ENCODE data around the gene PI16. TPM values are rescaled to one million over a fixed set of nuclear protein-coding genes. Genes with fewer than 3 reads are reported as not detected.
A peak's percentile ranks its signal among the peaks of the same experiment; 100 is the strongest.

PI16 gene
- total and polyA plus RNA-seq, 4 donors: 0.12 to 0.25 (median 0.24) TPM; not detected in 1

DNA sequence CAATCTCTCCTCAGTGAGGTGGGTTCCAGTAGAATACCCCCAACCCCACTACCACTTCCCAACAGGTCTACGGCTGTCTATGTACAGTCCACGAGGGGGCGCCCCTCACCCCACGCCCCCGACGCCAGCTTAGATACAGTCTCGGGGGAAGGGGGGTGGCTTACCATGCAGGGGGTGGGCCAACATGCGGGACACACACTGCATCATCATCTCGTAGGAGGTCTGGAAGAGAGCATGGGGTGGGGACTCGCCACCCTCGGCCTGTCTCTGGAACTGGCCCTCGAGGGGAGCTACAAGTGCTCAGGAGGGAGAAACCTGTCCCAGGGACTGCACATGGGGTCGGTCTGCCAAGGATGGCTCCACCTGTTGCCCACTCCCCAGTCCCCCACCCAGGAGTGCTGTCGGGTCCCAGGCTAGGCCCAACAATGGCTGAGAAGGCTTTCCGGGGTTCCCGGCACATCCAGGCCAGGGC lies 23.0 kb downstream of the PI16 start:
- Histone ChIP-seq H3K9ac (ENCODE audit: low read depth in 1 of 2, low read length in 2 of 2) (no peak overlapping the region), H3K36me3 (ENCODE audit: control insufficient read depth in 4 of 4, insufficient read depth in 3 of 4, low read depth in 1 of 4, low read length in 3 of 4) (peaks cover 20 to 61% (median 50%) of the 10 kb centered on the region in 4 donors), H3K9me3 (ENCODE audit: control insufficient read depth in 4 of 4, low read length in 3 of 4) (no peaks in the 10 kb centered on the region), H3K4me3 (ENCODE audit: low read depth in 1 of 3, low read length in 3 of 3) (no peak overlapping the region), H3K4me1 (ENCODE audit: control insufficient read depth in 4 of 4, insufficient read depth in 4 of 4, low read length in 3 of 4) (peaks cover 0 to 5% (median 0%) of the 10 kb centered on the region in 4 donors), H3K27me3 (ENCODE audit: control insufficient read depth in 4 of 4, insufficient read depth in 4 of 4, low read length in 3 of 4) (no peaks in the 10 kb centered on the region), H3K27ac (ENCODE audit: low read depth in 1 of 2, low read length in 2 of 2) (no peak overlapping the region)
- TF ChIP-seq, protein P1, sequence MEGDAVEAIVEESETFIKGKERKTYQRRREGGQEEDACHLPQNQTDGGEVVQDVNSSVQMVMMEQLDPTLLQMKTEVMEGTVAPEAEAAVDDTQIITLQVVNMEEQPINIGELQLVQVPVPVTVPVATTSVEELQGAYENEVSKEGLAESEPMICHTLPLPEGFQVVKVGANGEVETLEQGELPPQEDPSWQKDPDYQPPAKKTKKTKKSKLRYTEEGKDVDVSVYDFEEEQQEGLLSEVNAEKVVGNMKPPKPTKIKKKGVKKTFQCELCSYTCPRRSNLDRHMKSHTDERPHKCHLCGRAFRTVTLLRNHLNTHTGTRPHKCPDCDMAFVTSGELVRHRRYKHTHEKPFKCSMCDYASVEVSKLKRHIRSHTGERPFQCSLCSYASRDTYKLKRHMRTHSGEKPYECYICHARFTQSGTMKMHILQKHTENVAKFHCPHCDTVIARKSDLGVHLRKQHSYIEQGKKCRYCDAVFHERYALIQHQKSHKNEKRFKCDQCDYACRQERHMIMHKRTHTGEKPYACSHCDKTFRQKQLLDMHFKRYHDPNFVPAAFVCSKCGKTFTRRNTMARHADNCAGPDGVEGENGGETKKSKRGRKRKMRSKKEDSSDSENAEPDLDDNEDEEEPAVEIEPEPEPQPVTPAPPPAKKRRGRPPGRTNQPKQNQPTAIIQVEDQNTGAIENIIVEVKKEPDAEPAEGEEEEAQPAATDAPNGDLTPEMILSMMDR (IDR thresholded peaks at IDR 0.05; ENCODE audit: low read depth, low read length, missing input control): peak; percentile 20
- TF ChIP-seq RAD21 (IDR thresholded peaks at IDR 0.05): no peak
- TF ChIP-seq, protein P2, sequence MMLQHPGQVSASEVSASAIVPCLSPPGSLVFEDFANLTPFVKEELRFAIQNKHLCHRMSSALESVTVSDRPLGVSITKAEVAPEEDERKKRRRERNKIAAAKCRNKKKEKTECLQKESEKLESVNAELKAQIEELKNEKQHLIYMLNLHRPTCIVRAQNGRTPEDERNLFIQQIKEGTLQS (IDR thresholded peaks at IDR 0.05): no peak
- WGBS: 86% methylated on average over 16 of the region's 16 CpGs
- no peak for DNase-seq (ENCODE audit: low spot score)

DNA sequence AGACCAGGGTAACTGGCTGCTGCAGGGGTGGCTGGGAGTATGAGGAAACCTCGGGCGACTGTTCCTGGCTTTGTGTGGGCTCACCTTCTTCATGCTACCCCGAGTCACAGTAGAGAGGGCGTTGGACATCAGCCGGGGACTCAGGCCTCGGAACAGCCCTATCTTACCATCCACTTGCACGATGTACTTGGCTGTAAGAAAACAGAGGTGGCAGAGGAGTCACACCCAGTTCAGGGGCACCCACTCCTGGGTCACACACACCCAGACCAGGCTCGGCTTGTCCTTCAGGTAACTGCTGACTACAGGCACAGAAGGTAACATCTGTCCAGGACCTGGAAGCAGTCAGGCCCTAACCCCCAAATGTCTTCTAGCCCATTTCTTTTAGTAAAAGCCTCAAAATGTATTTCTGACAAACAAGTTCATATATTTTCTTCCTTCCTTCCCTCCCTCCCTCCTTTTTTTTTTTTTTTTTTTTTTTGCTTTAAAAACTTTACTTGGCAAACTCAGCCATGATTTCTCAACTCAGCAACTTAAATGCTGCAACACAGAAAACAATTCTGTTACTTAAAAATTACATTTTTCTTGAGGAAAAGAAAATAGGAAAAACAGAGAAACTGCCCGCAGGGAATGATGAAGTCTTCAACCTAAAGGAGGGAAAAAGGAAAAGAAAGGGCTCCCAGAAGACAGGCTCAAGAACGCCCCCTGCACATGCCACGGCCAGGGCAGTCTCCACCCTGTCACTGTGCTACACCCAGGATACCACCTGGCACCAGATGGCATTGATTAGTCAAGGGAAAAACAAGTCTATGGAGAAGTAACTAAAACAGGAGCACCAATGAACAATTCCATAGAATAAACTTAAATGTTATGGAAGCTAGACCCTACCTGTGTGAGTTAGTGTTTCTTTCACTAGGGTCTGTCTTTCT lies 24.1 kb downstream of the PI16 start:
- TF ChIP-seq HNF4A (conservative IDR thresholded peaks at IDR 0.05) (no peak), RAD21 (IDR thresholded peaks at IDR 0.05) (no peak), FOXA1 (IDR thresholded peaks at IDR 0.05) (no peak), YY1 (IDR thresholded peaks at IDR 0.05) (no peak), JUND (IDR thresholded peaks at IDR 0.05) (no peak), HNF4G (IDR thresholded peaks at IDR 0.05) (no peak), SP1 (IDR thresholded peaks at IDR 0.05) (no peak), RXRA (IDR thresholded peaks at IDR 0.05) (no peak), NR2F2 (IDR thresholded peaks at IDR 0.05) (no peak), TAF1 (conservative IDR thresholded peaks at IDR 0.05) (no peak), EGR1 (IDR thresholded peaks at IDR 0.05; ENCODE audit: low read depth in 2 of 2) (no peak), GABPA (IDR thresholded peaks at IDR 0.05 in 1 of 2, conservative IDR thresholded peaks at IDR 0.05 in 1 of 2) (no peak), FOXA2 (IDR thresholded peaks at IDR 0.05) (no peak)
- TF ChIP-seq, protein P3, sequence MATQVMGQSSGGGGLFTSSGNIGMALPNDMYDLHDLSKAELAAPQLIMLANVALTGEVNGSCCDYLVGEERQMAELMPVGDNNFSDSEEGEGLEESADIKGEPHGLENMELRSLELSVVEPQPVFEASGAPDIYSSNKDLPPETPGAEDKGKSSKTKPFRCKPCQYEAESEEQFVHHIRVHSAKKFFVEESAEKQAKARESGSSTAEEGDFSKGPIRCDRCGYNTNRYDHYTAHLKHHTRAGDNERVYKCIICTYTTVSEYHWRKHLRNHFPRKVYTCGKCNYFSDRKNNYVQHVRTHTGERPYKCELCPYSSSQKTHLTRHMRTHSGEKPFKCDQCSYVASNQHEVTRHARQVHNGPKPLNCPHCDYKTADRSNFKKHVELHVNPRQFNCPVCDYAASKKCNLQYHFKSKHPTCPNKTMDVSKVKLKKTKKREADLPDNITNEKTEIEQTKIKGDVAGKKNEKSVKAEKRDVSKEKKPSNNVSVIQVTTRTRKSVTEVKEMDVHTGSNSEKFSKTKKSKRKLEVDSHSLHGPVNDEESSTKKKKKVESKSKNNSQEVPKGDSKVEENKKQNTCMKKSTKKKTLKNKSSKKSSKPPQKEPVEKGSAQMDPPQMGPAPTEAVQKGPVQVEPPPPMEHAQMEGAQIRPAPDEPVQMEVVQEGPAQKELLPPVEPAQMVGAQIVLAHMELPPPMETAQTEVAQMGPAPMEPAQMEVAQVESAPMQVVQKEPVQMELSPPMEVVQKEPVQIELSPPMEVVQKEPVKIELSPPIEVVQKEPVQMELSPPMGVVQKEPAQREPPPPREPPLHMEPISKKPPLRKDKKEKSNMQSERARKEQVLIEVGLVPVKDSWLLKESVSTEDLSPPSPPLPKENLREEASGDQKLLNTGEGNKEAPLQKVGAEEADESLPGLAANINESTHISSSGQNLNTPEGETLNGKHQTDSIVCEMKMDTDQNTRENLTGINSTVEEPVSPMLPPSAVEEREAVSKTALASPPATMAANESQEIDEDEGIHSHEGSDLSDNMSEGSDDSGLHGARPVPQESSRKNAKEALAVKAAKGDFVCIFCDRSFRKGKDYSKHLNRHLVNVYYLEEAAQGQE (IDR thresholded peaks at IDR 0.05): no peak
- TF ChIP-seq, protein P2 (IDR thresholded peaks at IDR 0.05): no peak
- TF ChIP-seq, protein P4, sequence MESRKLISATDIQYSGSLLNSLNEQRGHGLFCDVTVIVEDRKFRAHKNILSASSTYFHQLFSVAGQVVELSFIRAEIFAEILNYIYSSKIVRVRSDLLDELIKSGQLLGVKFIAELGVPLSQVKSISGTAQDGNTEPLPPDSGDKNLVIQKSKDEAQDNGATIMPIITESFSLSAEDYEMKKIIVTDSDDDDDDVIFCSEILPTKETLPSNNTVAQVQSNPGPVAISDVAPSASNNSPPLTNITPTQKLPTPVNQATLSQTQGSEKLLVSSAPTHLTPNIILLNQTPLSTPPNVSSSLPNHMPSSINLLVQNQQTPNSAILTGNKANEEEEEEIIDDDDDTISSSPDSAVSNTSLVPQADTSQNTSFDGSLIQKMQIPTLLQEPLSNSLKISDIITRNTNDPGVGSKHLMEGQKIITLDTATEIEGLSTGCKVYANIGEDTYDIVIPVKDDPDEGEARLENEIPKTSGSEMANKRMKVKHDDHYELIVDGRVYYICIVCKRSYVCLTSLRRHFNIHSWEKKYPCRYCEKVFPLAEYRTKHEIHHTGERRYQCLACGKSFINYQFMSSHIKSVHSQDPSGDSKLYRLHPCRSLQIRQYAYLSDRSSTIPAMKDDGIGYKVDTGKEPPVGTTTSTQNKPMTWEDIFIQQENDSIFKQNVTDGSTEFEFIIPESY (IDR thresholded peaks at IDR 0.05): no peak
- TF ChIP-seq, protein P1 (IDR thresholded peaks at IDR 0.05; ENCODE audit: low read depth, low read length, missing input control): no peak
- TF ChIP-seq, protein P5, sequence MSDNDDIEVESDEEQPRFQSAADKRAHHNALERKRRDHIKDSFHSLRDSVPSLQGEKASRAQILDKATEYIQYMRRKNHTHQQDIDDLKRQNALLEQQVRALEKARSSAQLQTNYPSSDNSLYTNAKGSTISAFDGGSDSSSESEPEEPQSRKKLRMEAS (IDR thresholded peaks at IDR 0.05): no peak
- peaks cover 16 to 49% (median 40%) of the 10 kb centered on the region in 4 donors for H3K36me3 ChIP-seq (ENCODE audit: control insufficient read depth in 4 of 4, insufficient read depth in 3 of 4, low read depth in 1 of 4, low read length in 3 of 4)
- no peaks in the 10 kb centered on the region for H3K9me3 ChIP-seq (ENCODE audit: control insufficient read depth in 4 of 4, low read length in 3 of 4)
- 92% methylated on average over 11 of the region's 11 CpGs for WGBS
- no peak overlapping the region for H3K4me3 ChIP-seq (ENCODE audit: low read depth in 1 of 3, low read length in 3 of 3)
- H3K27ac ChIP-seq (ENCODE audit: low read depth in 1 of 2, low read length in 2 of 2): no peak overlapping the region
- peaks cover 0 to 7% (median 0%) of the 10 kb centered on the region in 4 donors for H3K4me1 ChIP-seq (ENCODE audit: control insufficient read depth in 4 of 4, insufficient read depth in 4 of 4, low read length in 3 of 4)
- DNase-seq (ENCODE audit: low spot score): peak; percentile 51
- no peak overlapping the region for H3K9ac ChIP-seq (ENCODE audit: low read depth in 1 of 2, low read length in 2 of 2)
- no peaks in the 10 kb centered on the region for H3K27me3 ChIP-seq (ENCODE audit: control insufficient read depth in 4 of 4, insufficient read depth in 4 of 4, low read length in 3 of 4)
